Keratinocyte (primary cell): ENCODE measurements around the gene DDX6. TPM values are rescaled to one million over a fixed set of nuclear protein-coding genes. Genes with fewer than 3 reads are reported as not detected.
"Not testable (repeated sequence)": the region's sequence is repeated elsewhere in the genome, so short reads cannot be mapped to it uniquely, and the experiment has no call there.

Experiments
- DNase-seq: peaks from one replicate; pipeline ENCODE4 v3.0.0-alpha.2; 2011; ENCODE audit warnings: low read depth, missing footprints, low spot score
- FAIRE-seq: peaks from 2 replicates; lab custom pipeline; 2011; peaks lifted over from hg19 to GRCh38; lab: Jason Lieb, UNC
- H2AFZ ChIP-seq: 2 replicates; pipeline ENCODE4 v1.6.0; 2012; ENCODE audit warnings: low read length, control low read depth, inconsistent platforms; ENCODE audit not compliant: control insufficient read depth
- H3K27ac ChIP-seq: 2 replicates; pipeline ENCODE4 v1.5.1; 2011; ENCODE audit warnings: low read length; ENCODE audit not compliant: control insufficient read depth, insufficient read depth
- H3K27me3 ChIP-seq: 3 replicates; pipeline ENCODE4 v1.6.0; 2011; ENCODE audit warnings: low read length; ENCODE audit not compliant: control insufficient read depth, insufficient read depth; ENCODE audit errors: extremely low read depth
- H3K36me3 ChIP-seq, 2 experiments: 2 replicates in 1 of 2; 3 replicates in 1 of 2; pipeline ENCODE4 v1.5.1; 2011; ENCODE audit warnings: low read length in 2 of 2, mild to moderate bottlenecking in 1 of 2; ENCODE audit not compliant: control insufficient read depth in 2 of 2, insufficient read depth in 2 of 2; ENCODE audit errors: extremely low read depth in 1 of 2
- H3K4me1 ChIP-seq: 3 replicates; pipeline ENCODE4 v1.5.1; 2011; ENCODE audit warnings: low read length; ENCODE audit not compliant: control insufficient read depth, insufficient read depth; ENCODE audit errors: extremely low read depth
- H3K4me2 ChIP-seq: 3 replicates; pipeline ENCODE4 v1.6.0; 2011; ENCODE audit warnings: low read depth, low read length; ENCODE audit not compliant: control insufficient read depth, insufficient read depth; ENCODE audit errors: extremely low read depth
- H3K4me3 ChIP-seq, 3 experiments: fragments of 200-600 bp in 1 of 3; sonication (generic) in 1 of 3; 2 replicates in 2 of 3; 3 replicates in 1 of 3; pipeline ENCODE4 v1.5.1; 2011 to 2016; ENCODE audit warnings: low read length in 3 of 3, mild to moderate bottlenecking in 3 of 3, control low read depth in 2 of 3, inconsistent platforms in 1 of 3, low read depth in 1 of 3, mixed read lengths in 1 of 3, mixed run types in 1 of 3, moderate library complexity in 1 of 3; ENCODE audit not compliant: control insufficient read depth in 2 of 3, insufficient read depth in 2 of 3; ENCODE audit errors: extremely low read depth in 1 of 3
- H3K79me2 ChIP-seq: 2 replicates; pipeline ENCODE4 v1.6.0; 2012; ENCODE audit warnings: low read length; ENCODE audit not compliant: control insufficient read depth, insufficient read depth
- H3K9ac ChIP-seq: 3 replicates; pipeline ENCODE4 v1.6.0; 2011; ENCODE audit warnings: low read length; ENCODE audit not compliant: control insufficient read depth, insufficient read depth; ENCODE audit errors: extremely low read depth
- H3K9me1 ChIP-seq: 3 replicates; pipeline ENCODE4 v1.6.0; 2011; ENCODE audit warnings: low read length; ENCODE audit not compliant: control insufficient read depth, insufficient read depth; ENCODE audit errors: extremely low read depth
- H3K9me3 ChIP-seq: 2 replicates; pipeline ENCODE4 v1.5.1; 2012; ENCODE audit warnings: low read depth, low read length; ENCODE audit not compliant: control insufficient read depth
- H4K20me1 ChIP-seq: 3 replicates; pipeline ENCODE4 v1.6.0; 2011; ENCODE audit warnings: low read length; ENCODE audit not compliant: control insufficient read depth, insufficient read depth; ENCODE audit errors: extremely low read depth
- dilution Hi-C: fragments of 300-500 bp; cut with MboI; formaldehyde crosslinking; loops from one replicate; pipeline ENCODE4 v1.7.0; 2020; ENCODE audit warnings: low sequenced_read_pairs; ENCODE audit not compliant: extremely low pct_ligation_motif_present
- polyA plus RNA-seq, 5 experiments: library from polyadenylated mRNA; depleted of rRNA in 3 of 5; stranded (reverse) in 3 of 5; stranded (forward) in 1 of 5; unstranded in 1 of 5; fragments of >200 nt; gene quantifications; 1 replicate in 1 of 5; 2 replicates in 3 of 5; 3 replicates in 1 of 5; pipeline versions ENCODE4 v1.2.1 to v1.2.3, GENCODE V29; 2011 to 2012; ENCODE audit warnings: missing spikeins in 2 of 5, low read depth in 1 of 5, low replicate concordance in 1 of 5

The DDX6 gene
- polyA plus RNA-seq, 1 donor (not counting 4 experiments of a cell fraction or from before 2014, with no cell fraction given), result 58.0 TPM

DNA sequence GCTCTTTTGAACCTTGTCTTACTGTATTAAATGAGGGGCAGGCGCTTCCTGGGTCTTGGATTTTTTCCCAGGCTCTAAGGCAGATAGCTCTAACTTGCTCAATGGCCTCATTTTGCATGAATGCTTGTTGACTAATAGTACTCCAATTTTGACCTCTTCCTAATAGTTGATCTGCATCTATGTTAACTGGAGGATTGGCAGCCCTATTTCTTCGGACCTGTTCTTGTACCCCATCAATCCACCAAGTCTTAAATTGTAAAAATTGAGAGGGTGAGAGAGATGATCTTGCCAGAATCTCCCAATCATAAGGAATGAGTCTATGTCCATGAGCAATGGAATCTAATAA is 63.3 kb downstream of the DDX6 start:
- H3K27ac ChIP-seq, H3K9me3 ChIP-seq, H4K20me1 ChIP-seq, FAIRE-seq, H3K4me3 ChIP-seq, H2AFZ ChIP-seq, dilution Hi-C loops, DNase-seq, H3K79me2 ChIP-seq, H3K4me2 ChIP-seq, H3K9ac ChIP-seq, H3K4me1 ChIP-seq, H3K36me3 ChIP-seq, H3K9me1 ChIP-seq, H3K27me3 ChIP-seq: not testable (repeated sequence)

DNA sequence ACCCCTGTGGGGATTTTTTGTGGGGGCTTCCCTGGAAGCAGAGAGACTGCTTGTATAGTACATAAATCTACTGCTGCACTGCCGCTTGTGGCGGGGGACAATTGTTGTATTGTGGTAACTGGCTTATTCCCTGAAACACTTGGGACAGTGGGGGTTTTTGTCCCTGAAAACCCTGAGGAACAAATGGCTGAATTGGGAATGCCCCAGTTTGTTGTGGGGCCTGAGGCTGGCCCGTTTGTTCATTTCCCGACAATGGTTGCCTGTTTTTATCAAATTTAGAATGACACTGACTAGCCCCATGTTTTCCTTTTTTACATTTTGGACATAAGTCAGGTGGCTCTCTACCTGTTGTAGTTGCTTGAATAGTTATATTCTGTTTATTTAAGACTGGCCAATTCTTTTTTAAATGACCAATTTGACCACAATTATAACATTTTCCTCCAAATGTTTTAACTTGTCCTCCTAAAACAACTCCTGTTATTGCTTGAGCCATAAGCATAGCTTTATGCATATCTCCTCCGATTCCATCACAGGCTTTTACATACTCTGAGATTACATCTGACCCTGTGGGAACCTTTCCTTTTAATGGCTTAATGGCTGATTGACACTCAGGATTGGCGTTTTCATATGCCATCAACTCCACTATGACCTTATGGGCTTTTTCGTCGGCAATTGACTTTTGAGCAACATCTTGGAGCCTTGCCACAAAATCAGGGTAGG is 63.8 kb downstream of the DDX6 start:
- H4K20me1 ChIP-seq, H2AFZ ChIP-seq, H3K4me2 ChIP-seq, H3K27ac ChIP-seq, H3K27me3 ChIP-seq, H3K4me3 ChIP-seq, H3K79me2 ChIP-seq, H3K9ac ChIP-seq, H3K9me1 ChIP-seq, dilution Hi-C loops, H3K9me3 ChIP-seq, H3K4me1 ChIP-seq, H3K36me3 ChIP-seq, FAIRE-seq, DNase-seq: not testable (repeated sequence)

DNA sequence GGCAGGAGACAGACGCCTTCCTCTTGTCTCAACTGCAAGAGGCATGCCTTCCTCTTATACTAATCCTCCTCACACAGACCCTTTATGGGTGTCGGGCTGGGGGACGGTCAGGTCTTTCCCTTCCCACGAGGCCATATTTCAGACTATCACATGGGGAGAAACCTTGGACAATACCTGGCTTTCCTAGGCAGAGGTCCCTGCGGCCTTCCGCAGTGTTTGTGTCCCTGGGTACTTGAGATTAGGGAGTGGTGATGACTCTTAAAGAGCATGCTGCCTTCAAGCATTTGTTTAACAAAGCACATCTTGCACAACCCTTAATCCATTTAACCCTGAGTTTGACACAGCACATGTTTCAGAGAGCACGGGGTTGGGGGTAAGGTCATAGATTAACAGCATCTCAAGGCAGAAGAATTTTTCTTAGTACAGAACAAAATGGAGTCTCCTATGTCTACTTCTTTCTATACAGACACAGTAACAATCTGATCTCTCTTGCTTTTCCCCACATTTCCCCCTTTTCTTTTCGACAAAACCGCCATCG is 69.4 kb downstream of the DDX6 start:
- H4K20me1 ChIP-seq, FAIRE-seq, H3K79me2 ChIP-seq, H3K9me3 ChIP-seq, H3K27ac ChIP-seq, DNase-seq, H3K4me3 ChIP-seq, H2AFZ ChIP-seq, H3K4me1 ChIP-seq, H3K36me3 ChIP-seq, dilution Hi-C loops, H3K27me3 ChIP-seq, H3K9ac ChIP-seq, H3K9me1 ChIP-seq, H3K4me2 ChIP-seq: not testable (repeated sequence)

DNA sequence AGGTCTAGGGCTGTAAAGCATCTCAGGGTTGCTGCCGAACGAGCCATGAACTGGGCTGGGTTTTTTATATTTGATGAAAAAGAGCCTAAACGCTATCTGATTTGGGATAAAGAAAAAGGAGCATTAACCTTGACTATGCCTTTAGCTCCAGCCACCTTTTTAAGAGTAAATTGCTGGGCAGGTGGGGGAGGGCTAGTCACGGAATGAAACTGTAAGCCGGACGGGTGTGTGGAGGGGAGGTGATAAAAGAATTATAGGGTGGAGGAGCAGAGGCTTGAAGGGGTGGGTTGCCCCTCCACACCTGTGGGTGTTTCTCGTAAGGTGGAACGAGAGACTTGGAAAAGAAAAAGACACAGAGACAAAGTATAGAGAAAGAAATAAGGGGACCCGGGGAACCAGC is 70.2 kb downstream of the DDX6 start:
- FAIRE-seq, H3K27me3 ChIP-seq, H3K9ac ChIP-seq, H3K9me3 ChIP-seq, H3K4me1 ChIP-seq, DNase-seq, H4K20me1 ChIP-seq, H3K4me2 ChIP-seq, H3K9me1 ChIP-seq, H3K36me3 ChIP-seq, H3K79me2 ChIP-seq, H2AFZ ChIP-seq, dilution Hi-C loops, H3K4me3 ChIP-seq, H3K27ac ChIP-seq: not testable (repeated sequence)

DNA sequence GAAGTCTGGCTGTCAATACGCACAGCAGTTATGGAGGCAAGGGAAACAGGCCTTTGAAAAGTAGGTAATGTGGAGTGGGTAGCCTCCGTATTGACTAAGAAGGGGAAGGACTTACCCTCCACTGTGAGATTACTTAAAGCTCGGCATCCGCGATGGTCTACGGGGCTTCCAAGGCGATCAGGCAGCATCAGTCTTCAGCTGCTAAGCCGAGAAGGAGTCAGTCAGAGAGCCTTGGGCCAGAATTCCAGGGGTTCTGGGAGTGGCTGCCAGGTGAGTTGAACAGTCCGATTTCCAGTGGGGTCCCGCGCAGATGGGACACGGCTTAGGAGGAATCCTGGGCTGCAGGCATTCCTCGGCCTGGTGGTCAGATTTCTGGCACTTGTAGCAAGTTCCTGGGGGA is 70.9 kb downstream of the DDX6 start:
- H3K9ac ChIP-seq, H3K36me3 ChIP-seq, H3K27me3 ChIP-seq, H4K20me1 ChIP-seq, H3K9me3 ChIP-seq, H2AFZ ChIP-seq, DNase-seq, dilution Hi-C loops, FAIRE-seq, H3K4me3 ChIP-seq, H3K27ac ChIP-seq, H3K79me2 ChIP-seq, H3K9me1 ChIP-seq, H3K4me1 ChIP-seq, H3K4me2 ChIP-seq: not testable (repeated sequence)
